M059J (cell line): Measurements from ENCODE around the gene CSF3R. TPM values are rescaled to one million over a fixed set of nuclear protein-coding genes. Genes with fewer than 3 reads are reported as not detected.

Experiments
- DNase-seq: peaks from one replicate; pipeline ENCODE4 v3.0.0-alpha.2; 2012; ENCODE audit warnings: low read depth
- total RNA-seq: library from RNA; depleted of rRNA; stranded (reverse); fragments of >200 nt; shearing (Covaris generic); gene quantifications from 2 replicates; pipeline ENCODE4 v1.2.3, GENCODE V29; 2014; rRNA removed

Gene CSF3R
- total RNA-seq, 1 experiment from 2014 or later = not detected

- DNase-seq = no peak
Observed at GRCh38 chr1:36420409-36420808, 62.3 kb downstream of the CSF3R start.

- DNase-seq = no peak
Observed at GRCh38 chr1:36419569-36419968, 63.1 kb downstream of the CSF3R start.

GRCh38 chr1:36419140-36419539, 63.6 kb downstream of the CSF3R start:
- DNase-seq = no peak

- DNase-seq = no peak
Observed at GRCh38 chr1:36417931-36418330, 64.8 kb downstream of the CSF3R start.

Other genes with a start within 250 kb of the CSF3R start
- 0.25 TPM in 1 of 2 replicates, not detected in the other for gene SH3D21, start 176.5 kb downstream of the CSF3R start, total RNA-seq
- gene EVA1B, start 159.3 kb downstream of the CSF3R start, total RNA-seq = 35.8 and 44.5 TPM in 2 replicates
- 13.2 and 21.4 TPM in 2 replicates for gene STK40, start 97.0 kb downstream of the CSF3R start, total RNA-seq
- gene LSM10, start 85.0 kb downstream of the CSF3R start, total RNA-seq = 6.8 and 7.6 TPM in 2 replicates
- gene OSCP1, start 32.5 kb downstream of the CSF3R start, total RNA-seq = 4.2 and 9.0 TPM in 2 replicates
- 96.0 and 132 TPM in 2 replicates for gene MRPS15, start 18.5 kb downstream of the CSF3R start, total RNA-seq